MM.1S (cell line): Measurements from ENCODE around the gene TCERG1L.

Experiments
- CTCF ChIP-seq: fragments of 300-600 bp; sonication (generic); IDR thresholded peaks from 2 replicates; pipeline ENCODE4 v1.5.1; 2016; ENCODE audit warnings: antibody characterized with exemption, low read length, mixed read lengths
- EZH2 ChIP-seq: fragments of 300-600 bp; sonication (generic); optimal IDR thresholded peaks from 2 replicates; pipeline ENCODE3; 2017; ENCODE audit warnings: low read depth, mild to moderate bottlenecking, antibody characterized with exemption, low read length, mixed read lengths

- no peak for TF ChIP-seq CTCF
- no peak for TF ChIP-seq EZH2
Observed at GRCh38 chr10:131167036-131167860, 144.3 kb downstream of the TCERG1L start.
